HG03575 (cell line): ENCODE measurements around the gene COL4A1.

Experiments
- ATAC-seq: cut with Tn5 transposase; IDR thresholded peaks from one replicate; pipeline ENCODE4 v1.9.1; 2021; ENCODE audit not compliant: unreplicated experiment, insufficient number of reproducible peaks, low FRiP score; ENCODE audit errors: extremely low read depth

The COL4A1 gene

DNA sequence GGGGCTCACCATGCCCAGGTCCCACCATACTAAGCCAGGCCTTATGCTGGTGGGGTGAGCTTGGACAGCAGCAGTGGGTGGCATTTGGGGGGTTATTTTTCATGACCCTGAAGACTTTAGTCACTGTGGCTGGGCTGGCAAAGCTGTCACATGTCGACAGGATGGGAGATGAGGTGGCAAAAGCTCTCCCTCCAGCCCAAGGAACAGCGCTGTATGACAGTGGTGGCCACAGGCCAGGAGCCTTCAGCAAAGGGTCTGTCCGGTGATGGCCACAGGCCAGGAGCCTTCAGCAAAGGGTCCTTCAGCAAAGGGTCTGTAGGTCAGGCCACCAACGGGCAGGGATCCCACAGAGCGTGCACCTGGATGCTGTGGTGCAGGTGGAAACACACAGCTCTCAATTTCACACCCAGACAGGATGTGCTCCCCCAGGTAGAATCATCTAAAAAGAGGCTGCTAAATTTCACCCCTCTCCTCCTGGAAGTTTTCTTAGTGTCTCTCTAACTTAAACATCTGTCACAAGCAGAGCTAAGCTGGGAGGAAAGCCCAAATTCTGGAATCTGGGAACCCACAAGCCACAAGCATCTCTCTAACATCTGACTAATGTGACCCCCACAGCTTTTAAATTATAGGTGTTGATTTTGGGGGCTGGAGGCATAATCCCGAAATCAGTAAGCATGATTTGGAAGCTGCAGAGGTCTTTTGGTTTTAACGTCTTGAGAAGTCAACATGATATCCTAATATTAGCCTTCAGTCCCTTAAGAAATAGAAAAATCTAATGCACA is 23.0 kb downstream of the COL4A1 start:
- ATAC-seq: no peak

DNA sequence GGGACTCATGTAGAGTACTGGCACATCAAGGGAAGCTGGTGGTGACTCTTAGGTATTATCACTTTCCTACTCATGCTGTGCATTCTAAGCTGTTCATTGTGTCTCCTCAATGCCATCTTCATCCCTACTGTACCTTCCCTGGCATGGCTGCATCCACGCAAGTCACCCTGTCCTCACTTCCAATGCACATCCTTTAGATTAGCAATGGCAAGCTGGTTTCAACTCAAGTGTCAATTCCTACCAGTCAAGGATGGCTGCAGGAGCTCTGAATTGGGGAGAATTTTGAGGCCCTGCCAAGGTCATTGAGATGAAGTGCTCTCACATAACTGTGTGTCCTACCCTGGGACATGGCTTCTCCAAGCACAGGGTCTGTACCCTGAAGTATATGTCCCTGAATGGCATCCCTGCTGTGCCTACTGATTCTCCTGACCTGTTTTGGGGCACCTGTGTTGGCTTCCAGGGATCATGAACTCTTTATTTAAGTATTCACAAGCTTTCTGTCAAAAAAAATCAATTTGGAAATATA is 24.6 kb downstream of the COL4A1 start:
- no peak for ATAC-seq

DNA sequence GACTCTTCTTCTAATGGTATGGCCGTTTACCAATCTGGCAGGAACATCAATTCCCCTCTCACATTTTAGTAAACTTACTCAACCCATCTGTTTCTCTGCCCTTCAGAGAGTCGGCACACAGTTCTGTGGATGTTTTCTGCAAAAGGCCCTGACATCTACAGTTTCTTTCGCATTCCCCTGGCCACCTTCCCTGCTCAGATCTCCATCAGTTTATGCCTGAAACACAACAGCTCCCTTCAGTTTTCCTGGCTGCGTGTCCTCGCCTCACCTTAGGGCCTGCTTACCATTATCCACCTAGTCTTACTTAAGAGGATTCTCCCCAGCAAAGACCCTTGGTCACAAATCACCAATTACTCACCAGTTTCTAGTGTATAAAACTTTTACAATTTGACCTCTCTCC is 25.2 kb downstream of the COL4A1 start:
- no peak for ATAC-seq

DNA sequence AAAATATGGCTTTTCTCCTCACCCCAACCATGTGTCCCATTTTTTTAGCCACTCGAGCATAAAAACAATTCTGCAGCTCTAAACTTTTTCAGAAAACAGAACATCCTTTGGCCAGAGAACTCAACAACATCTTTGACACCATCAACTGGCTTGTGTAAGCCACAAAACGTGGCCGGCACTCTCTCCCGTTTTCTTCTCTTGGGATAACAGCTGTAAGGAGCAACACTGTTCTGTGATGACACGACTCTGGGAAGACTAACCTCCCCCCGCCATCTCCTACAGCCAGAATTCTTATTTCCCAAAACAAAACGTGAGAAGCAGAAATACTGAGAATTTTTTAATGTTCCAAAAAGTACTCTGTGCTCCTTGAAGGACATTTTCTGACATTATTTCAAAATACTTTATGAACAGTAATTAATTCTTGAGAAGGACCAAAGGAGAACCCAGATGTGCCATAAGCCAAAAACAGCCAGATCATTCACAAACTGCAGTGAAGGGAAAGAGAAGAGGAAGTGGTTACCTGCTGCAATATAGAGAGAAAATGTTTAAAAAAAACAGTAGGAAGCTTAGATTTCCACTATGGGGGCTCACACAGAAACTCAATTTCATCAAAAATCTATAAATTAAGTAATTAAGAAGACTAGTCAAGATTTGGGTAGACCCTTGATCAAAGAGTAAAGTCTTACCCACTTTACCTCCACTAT is 25.8 kb downstream of the COL4A1 start:
- ATAC-seq: no peak

DNA sequence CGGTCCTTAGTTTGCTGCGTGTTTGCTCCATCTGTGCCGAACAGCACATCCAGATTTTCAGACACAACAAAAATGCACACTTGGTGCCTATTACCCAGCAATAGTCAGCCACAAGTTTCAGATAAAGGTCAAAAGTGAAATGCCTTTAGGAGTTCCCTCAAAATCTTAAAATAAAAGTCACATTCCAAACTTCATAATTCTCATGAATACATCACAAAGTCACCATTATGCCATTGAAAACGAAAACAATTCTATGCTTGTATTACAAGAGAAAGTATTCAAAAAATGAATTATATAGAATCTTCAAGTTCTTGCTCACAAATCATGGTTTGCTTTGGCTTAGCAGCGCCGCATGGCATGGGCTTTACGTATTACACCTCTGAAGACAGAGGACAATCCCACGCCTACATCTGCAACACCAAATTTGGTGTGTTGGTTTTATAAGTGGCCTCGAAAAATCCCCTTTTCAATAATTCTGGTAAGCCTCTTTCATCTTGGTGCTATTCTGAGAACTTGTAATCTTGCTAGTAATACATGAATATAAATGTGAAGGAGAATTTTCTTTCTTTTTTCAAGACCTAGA is 26.6 kb downstream of the COL4A1 start:
- no peak for ATAC-seq

DNA sequence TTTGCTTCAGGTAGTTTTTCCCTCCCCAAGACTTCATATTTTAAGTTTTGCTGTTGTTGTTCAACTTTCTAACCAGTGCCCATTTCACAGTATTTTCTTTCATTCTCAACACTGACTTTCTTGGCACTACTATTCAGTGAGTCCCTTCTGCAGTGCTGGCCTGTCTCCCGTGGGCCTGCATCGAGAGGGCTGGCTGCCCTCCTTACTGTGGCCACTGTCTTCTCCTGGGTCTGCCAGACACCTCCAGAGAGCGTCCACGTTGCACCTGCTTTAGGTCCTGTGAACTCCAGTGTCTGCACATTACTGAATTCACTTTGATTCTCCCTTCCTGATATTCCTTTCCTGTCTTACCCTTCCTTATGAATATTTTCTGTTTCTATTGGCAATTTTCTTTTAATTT is 27.3 kb downstream of the COL4A1 start:
- no peak for ATAC-seq

DNA sequence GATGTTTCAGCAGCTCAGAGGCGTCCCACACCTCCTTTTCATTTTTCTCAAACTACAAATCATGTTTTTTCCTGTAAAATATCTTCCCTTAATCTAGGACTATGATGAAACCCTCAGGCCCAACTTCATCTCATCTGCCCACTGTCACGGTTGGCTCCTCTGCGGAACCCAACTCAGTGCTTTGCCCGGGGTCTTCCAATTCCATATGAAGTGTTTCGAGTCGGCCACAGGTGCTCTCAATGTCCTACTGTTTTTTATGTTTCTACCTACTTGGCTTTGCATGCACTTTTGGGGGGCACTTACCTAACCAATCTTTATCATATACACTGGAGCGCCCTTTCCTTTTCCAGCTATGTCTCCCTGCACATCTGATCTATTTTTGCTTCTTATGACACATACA is 28.1 kb downstream of the COL4A1 start:
- no peak for ATAC-seq

DNA sequence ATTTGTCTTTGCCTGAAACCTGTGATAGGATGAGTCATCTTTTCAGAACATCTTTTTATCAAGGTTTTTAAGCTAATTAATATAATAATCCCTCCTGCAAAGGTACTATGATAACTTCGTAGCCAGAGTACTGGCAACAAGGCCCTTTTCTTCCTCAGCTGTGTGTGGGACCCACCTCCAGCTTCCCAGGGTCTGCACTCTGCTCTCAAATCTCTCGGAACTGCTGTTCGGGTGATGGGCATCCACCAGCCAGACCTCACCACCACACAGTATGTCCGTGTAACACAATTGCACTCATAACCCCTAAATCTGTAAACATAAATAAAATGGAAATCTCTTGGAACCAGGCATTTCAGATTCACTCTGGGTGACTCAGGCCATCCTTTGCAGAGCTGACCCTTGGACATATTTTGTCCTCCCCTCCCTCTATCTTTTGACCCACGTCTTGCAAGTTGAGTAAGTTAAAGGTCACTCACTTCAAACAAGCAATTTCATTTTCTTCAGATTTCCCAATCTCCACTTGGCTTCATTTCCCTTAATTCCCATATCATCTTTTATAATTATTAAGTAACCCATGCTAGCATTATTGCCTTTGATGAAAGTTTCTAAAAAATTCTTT is 29.5 kb downstream of the COL4A1 start:
- no peak for ATAC-seq

DNA sequence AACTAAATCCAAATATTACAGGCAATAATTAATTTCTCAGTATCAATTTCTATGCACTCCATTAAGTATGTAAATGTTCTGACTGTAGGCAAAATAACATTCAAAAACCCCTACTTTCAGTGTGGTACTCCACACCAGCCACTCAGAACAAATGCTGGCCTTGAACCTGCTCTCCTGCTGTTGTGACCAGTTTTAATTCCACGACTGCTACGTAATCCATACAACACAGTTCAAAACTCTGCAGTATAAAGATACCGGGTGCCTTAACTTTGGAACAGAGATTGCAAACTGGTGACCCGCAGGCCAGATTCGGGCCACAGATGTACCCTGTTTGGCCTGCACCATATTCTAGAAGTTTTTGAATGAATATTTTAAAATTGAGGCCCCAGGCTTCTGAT is 30.4 kb downstream of the COL4A1 start:
- ATAC-seq: no peak

DNA sequence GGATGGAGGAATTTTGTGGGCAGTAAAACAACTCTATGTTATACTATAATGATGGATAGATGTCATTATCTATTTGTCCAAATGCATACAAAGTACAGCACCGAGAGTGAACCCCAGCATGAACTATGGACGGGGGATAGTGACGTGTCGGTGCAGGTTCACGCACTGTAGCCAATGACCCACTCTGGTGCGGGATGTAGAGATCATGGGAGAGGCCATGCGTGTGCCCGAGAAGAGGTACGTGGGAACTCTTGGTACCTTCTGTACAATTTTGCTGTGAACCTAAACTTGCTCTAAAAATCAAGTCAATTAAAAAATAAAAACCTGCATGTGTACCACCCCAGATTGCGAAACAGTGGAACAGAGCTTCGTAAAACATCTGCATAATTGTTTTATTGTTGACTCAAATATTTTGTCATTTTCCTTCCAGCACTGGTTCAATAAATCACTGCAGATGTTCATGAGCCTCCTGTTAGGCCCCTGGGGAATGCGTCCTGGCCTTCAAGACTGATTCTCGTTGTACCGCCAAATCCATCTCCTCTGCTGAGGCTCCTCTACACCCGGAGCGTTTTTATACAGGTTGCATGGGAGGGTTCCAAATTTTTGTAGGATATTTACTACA is 30.9 kb downstream of the COL4A1 start:
- ATAC-seq: no peak

DNA sequence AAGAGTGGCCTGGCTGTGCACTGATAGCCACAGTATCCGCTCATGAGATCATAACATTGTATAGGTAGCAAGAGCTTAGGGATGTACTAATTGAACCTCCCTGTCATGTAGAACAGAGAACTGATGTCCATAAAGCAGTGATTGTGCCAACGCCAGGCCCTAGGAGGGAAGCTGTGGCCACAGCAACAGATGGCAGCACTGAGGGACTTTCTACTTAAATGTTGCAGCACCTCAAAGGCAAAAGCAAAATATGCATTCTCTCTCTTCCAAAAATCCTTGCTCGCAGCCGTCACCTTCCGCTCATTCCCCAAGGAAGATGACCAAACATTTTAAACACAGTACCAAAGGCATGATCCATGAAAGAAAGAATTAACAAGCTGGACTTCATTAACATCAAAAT is 32.3 kb downstream of the COL4A1 start:
- no peak for ATAC-seq

DNA sequence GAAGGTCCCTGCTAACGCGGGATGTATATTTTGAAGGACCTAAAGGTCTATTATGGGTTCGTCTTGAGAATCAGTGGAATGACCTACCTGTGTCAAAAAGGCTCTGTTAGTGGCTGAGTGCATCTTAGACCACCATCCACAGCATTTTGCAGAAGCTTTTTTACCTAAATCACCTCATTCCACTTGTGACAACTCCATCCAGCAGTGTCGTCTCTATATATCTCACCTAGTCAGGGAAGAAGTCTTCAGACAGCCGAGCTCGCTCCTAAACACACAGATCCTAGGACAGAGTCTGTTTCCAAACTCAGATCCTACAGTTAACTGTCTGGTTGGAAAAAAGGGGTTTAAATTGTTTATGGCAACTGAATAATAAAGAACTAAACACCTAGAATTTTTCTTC is 33.7 kb downstream of the COL4A1 start:
- no peak for ATAC-seq

DNA sequence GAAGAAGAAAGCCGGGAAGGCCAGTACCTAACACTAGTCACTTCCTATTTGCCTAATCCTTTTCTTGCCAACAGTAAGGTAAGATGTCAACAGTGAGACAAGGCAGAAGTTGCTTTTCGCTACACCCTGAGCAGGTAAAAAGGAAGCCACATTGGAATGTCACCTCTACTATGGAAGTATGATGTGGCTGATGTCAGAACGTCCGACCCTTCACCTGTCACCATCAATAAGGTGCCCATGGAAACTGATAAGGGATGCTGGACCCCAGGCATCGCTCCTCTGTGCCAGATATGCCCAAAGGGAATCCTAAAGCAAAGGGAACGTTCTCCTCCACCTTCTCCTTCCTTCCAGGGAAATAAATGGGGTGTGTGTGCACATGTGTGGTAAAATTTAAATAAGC is 34.3 kb downstream of the COL4A1 start:
- ATAC-seq: no peak

DNA sequence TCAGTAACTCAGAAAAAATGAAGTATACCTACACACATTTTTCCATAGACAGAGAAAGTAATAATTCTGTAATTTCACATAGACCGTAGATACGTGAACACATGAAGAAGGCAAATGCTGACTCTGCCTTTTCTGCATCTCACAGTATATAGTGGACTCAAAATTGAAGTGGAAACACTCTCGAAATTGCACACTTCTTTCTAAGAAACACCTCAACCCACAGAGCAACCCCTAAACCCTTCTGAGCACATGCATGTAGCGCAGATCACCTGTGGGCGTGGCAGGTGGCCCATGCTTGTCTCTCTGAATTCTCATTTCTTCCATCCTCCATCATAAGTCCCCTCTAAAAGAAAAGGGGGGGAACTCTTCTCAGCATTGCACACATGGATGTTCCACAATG is 34.7 kb downstream of the COL4A1 start:
- ATAC-seq: no peak

DNA sequence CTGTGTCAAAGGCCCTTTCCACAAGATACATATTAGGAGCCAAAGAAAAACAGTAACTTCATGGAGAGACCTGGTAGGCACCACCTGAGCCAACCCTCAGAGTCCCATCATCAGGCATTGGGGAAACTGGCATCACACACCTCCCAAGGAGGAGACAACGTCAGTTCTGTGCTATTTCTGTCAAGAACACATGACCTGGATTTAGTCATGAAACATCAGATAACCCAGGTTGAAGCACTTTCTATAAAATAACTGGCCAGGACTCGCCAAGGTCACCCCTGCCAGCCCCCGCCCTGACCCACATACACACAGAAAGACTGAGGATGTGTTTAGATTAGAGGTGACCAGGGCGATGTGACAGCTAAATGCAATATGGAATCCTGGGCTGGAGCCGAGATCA is 35.6 kb downstream of the COL4A1 start:
- no peak for ATAC-seq

DNA sequence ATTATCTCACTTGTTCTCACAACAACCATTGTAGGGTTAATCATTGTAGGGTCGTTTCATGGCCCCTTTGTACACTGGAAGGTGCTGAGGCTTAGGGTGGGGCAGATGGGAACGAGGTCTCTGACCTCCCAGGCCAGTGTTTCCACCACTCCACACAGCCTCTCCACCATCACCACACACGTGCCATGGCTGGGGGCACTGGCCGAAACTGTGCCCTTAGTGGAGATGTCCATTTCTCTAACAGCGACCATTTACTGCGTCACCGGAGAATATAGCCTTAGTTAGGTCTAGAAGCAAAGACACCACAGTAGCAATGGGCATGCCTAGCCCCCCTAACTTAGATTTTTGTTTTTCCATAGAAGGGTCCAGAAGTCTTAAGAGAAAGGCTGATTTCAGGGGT is 36.5 kb downstream of the COL4A1 start:
- ATAC-seq: no peak

DNA sequence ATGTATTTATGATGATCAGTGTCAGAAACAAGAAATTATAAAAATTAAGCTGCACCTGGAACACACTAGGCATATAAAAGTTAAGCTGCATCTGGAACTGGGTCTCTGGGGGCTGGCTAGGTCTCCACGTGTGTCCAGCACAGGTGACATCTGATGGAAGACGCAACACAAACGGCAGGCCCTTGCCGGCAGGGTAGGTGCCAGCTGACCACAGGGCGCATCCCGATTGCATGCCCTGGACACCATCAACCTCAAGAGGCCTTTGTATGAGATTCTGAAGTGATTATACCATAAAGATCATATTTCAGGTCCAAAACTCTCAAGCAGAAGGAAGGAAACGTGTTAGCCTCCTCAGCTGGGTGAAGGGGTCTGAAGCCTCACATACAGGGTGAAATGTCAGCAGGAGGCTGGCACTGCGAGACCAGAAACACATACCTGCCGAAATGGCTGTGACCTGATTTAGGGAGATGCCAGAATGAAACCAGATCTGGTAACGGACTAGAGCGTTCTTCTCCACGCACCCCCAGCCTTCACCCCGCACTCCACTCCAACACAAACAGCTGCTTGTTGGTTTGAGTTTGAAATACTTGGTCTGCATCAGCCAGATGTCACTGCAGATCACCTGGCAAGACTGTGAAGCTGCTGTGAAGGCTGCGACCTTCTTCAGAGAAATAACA is 37.3 kb downstream of the COL4A1 start:
- no peak for ATAC-seq

DNA sequence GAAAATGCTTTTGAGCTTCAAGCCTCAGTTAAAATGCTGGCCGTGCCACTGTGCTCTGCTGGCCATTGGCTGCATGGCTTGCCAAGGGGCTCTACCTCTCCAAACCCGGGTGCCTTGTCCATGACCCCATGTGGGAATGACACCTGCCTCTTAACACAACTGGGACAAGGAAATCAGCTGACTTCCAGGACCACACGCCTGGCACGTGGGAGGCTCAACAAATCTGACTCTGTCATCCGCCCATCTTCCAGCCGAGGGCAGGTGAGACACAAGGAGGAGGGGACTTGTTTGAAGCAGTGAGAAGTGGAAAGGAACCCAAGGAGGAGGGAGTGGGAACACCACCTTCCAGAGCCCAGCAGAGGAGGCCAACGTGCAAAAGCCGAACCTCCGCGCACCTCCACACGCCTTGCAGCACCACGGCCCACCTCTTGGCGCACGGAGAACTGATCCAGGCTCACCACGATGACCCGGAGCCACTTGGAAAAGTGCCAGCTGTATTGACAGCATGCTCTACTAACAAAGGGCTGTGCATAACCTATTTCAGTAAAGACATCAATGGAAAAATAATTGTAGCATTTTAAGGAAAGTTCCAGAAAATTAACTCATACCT is 38.3 kb downstream of the COL4A1 start:
- no peak for ATAC-seq
